Vagina (tissue), 2 donors: ENCODE data around the gene MEGF8. TPM values are rescaled to one million over a fixed set of nuclear protein-coding genes. Genes with fewer than 3 reads are reported as not detected.

Source experiments
- DNase-seq, 2 donors: peaks; one replicate each; pipeline ENCODE4 v3.0.0-alpha.2; 2017; ENCODE audit errors: extremely low spot score in 2 of 2
- H3K27ac ChIP-seq: fragments of 200-600 bp; sonication (generic); one replicate; pipeline ENCODE4 v1.5.1; 2019
- H3K27me3 ChIP-seq: fragments of 200-600 bp; sonication (generic); one replicate; pipeline ENCODE4 v1.5.1; 2019
- H3K36me3 ChIP-seq, 2 donors: fragments of 200-600 bp; sonication (generic); one replicate each; pipeline ENCODE4 v1.5.1; 2017 to 2019
- H3K4me1 ChIP-seq: fragments of 200-600 bp; sonication (generic); one replicate; pipeline ENCODE4 v1.5.1; 2019
- H3K4me3 ChIP-seq, 2 donors: fragments of 200-600 bp; sonication (generic); 1 replicate in 1 of 2; 2 replicates in 1 of 2; pipeline ENCODE4 v1.5.1; 2016 to 2019
- H3K9me3 ChIP-seq: fragments of 200-600 bp; sonication (generic); one replicate; pipeline ENCODE4 v1.5.1; 2019
- CTCF ChIP-seq, 3 experiments: fragments of 450-650 bp in 2 of 3; fragments of 200-600 bp in 1 of 3; sonication (generic) in 1 of 3; IDR thresholded peaks; one replicate each; pipeline ENCODE4 v1.5.1; 2017 to 2019; ENCODE audit warnings: antibody characterized with exemption in 3 of 3, mild to moderate bottlenecking in 2 of 3, moderate library complexity in 2 of 3
- POLR2A ChIP-seq, 2 donors: fragments of 450-650 bp; IDR thresholded peaks; one replicate each; pipeline ENCODE4 v1.6.1; 2017; ENCODE audit warnings: antibody characterized with exemption in 2 of 2, mild to moderate bottlenecking in 2 of 2, moderate library complexity in 2 of 2
- POLR2AphosphoS5 ChIP-seq, 2 donors: sonication (generic); formaldehyde crosslinking; IDR thresholded peaks; one replicate each; pipeline ENCODE4 v1.9.0; 2017; ENCODE audit warnings: antibody characterized with exemption in 2 of 2, mild to moderate bottlenecking in 2 of 2, low read depth in 1 of 2; ENCODE audit not compliant: insufficient read depth in 1 of 2
- intact Hi-C: fragments of 100-400 bp; cut with DNase I; formaldehyde crosslinking; loops from one replicate; pipeline ENCODE4 v1.15.1; 2023
- total RNA-seq: library from RNA; depleted of rRNA; stranded (reverse); fragments of >200 nt; gene quantifications from one replicate; pipeline ENCODE4 v1.2.3, GENCODE V29; 2016

MEGF8 gene
- total RNA-seq, 1 donor from 2014 or later: 13.5 TPM

- DNase-seq: no peak
- Histone ChIP-seq H3K9me3 (no peaks in the 10 kb centered on the region), H3K27me3 (peaks cover 14% of the 10 kb centered on the region), H3K4me1 (peaks cover 45% of the 10 kb centered on the region), H3K27ac (no peak overlapping the region), H3K4me3 (peak overlapping the region; percentile 60 to 78), H3K36me3 (no peaks in the 10 kb centered on the region)
- TF ChIP-seq POLR2AphosphoS5 (IDR thresholded peaks at IDR 0.05; ENCODE audit: insufficient read depth in 1 of 2, low read depth in 1 of 2) (no peak), POLR2A (IDR thresholded peaks at IDR 0.05) (no peak), CTCF (IDR thresholded peaks at IDR 0.05) (no peak)
- intact Hi-C loops: no loop called here
Measured at GRCh38 chr19:42323852-42324654, 1.4 kb upstream of the MEGF8 start.

GRCh38 chr19:42324655-42325307 lies 654 bp upstream of the MEGF8 start:
- no peak for TF ChIP-seq POLR2AphosphoS5 (IDR thresholded peaks at IDR 0.05; ENCODE audit: insufficient read depth in 1 of 2, low read depth in 1 of 2)
- no peak for TF ChIP-seq CTCF (IDR thresholded peaks at IDR 0.05)
- no peak for TF ChIP-seq POLR2A (IDR thresholded peaks at IDR 0.05)
- H3K9me3 ChIP-seq: no peaks in the 10 kb centered on the region
- peak overlapping the region; percentile 60 to 78 for H3K4me3 ChIP-seq
- H3K27me3 ChIP-seq: peaks cover 14% of the 10 kb centered on the region
- no peaks in the 10 kb centered on the region for H3K36me3 ChIP-seq
- intact Hi-C loops: loop anchor here (1.0 to 5.0 kb wide), 2 partner anchors 73 to 82 kb away; partner anchors contain the start of gene GSK3A
- peaks cover 45% of the 10 kb centered on the region for H3K4me1 ChIP-seq
- H3K27ac ChIP-seq: no peak overlapping the region
- peak in 1 of 2 donors; percentile 95 for DNase-seq

GRCh38 chr19:42325896-42326771 lies 699 bp downstream of the MEGF8 start:
- peaks cover 45% of the 10 kb centered on the region for H3K4me1 ChIP-seq
- DNase-seq: peak in 1 of 2 donors; percentile 70
- H3K9me3 ChIP-seq: no peaks in the 10 kb centered on the region
- peak overlapping the region; percentile 60 to 78 for H3K4me3 ChIP-seq
- intact Hi-C loops: loop anchor here (1.0 to 5.0 kb wide), 2 partner anchors 71 to 84 kb away; partner anchors contain the start of gene GSK3A
- H3K27ac ChIP-seq: peak overlapping the region; percentile 79
- TF ChIP-seq POLR2AphosphoS5 (IDR thresholded peaks at IDR 0.05; ENCODE audit: insufficient read depth in 1 of 2, low read depth in 1 of 2) (no peak), POLR2A (IDR thresholded peaks at IDR 0.05) (no peak), CTCF (IDR thresholded peaks at IDR 0.05) (no peak)
- H3K36me3 ChIP-seq: no peaks in the 10 kb centered on the region
- peaks cover 14% of the 10 kb centered on the region for H3K27me3 ChIP-seq

GRCh38 chr19:42326969-42327368 lies 1.5 kb downstream of the MEGF8 start:
- H3K27me3 ChIP-seq: peaks cover 14% of the 10 kb centered on the region
- H3K36me3 ChIP-seq: no peaks in the 10 kb centered on the region
- peaks cover 45% of the 10 kb centered on the region for H3K4me1 ChIP-seq
- intact Hi-C loops: loop anchor here (5.0 kb wide), 1 partner anchor 70 kb away; no protein-coding TSS in a partner anchor
- no peak for DNase-seq
- no peaks in the 10 kb centered on the region for H3K9me3 ChIP-seq
- no peak overlapping the region for H3K4me3 ChIP-seq
- TF ChIP-seq CTCF (IDR thresholded peaks at IDR 0.05) (no peak), POLR2AphosphoS5 (IDR thresholded peaks at IDR 0.05; ENCODE audit: insufficient read depth in 1 of 2, low read depth in 1 of 2) (no peak), POLR2A (IDR thresholded peaks at IDR 0.05) (no peak)
- H3K27ac ChIP-seq: no peak overlapping the region
